ENCODE data around the gene FGFR3. TPM values are rescaled to one million over a fixed set of nuclear protein-coding genes. Genes with fewer than 3 reads are reported as not detected.

FGFR3 gene
- polyA plus RNA-seq, 1 of the 3 experiments (the other 2 are of a cell fraction): 1.1 TPM

DNA sequence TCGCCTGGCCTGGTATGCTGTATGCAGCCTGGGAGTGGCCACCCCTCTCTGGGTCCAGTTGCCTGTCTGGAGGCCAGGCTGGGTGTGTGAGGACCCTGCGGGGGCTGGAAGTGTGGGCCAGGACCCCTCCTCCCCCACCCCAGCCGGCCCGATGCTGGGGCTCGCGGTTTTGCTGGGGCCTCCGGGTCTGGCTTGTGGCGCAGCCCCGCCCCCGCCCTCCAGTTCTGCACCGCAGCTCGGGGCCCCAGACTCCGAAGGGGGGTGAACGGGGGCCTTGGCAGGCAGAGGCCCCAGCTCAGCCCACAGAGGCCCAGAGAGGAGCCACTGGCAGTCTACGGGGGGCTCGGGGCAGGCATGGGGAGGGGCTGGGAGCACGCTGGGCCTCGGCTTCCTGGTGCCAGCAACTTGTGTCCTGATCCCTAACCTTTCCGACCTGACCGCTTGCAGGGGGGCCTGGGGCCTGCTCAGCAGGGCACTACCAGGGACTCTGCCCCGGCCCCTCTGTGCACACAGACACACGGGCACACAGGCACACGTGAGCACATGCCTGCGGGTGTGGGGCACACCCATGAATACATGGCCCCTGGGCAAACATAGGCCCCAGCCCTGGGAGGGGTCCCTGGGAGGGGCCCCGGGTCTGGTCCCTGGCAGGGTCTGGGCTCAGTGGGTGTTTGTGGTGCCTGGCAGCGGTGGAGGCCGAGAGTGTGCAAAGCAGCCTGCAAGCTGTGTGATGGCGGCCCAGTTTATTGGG, 21.4 kb upstream of the FGFR3 start:
- H3K27ac ChIP-seq (ENCODE audit: low read depth in 2 of 2, low read length in 1 of 2): no peak overlapping the region
- H3K9ac ChIP-seq: no peak overlapping the region
- H3K4me3 ChIP-seq (ENCODE audit: low read depth in 2 of 2, low read length in 1 of 2): no peak overlapping the region
- TF ChIP-seq, protein P1, sequence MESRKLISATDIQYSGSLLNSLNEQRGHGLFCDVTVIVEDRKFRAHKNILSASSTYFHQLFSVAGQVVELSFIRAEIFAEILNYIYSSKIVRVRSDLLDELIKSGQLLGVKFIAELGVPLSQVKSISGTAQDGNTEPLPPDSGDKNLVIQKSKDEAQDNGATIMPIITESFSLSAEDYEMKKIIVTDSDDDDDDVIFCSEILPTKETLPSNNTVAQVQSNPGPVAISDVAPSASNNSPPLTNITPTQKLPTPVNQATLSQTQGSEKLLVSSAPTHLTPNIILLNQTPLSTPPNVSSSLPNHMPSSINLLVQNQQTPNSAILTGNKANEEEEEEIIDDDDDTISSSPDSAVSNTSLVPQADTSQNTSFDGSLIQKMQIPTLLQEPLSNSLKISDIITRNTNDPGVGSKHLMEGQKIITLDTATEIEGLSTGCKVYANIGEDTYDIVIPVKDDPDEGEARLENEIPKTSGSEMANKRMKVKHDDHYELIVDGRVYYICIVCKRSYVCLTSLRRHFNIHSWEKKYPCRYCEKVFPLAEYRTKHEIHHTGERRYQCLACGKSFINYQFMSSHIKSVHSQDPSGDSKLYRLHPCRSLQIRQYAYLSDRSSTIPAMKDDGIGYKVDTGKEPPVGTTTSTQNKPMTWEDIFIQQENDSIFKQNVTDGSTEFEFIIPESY (IDR thresholded peaks at IDR 0.05; ENCODE audit: borderline replicate concordance, low read depth): no peak
- TF ChIP-seq GABPA (IDR thresholded peaks at IDR 0.05; ENCODE audit: low read depth) (no peak), ELF1 (IDR thresholded peaks at IDR 0.05) (no peak), POLR2AphosphoS5 (IDR thresholded peaks at IDR 0.05; ENCODE audit: low read depth, low read length) (no peak), MEF2A (IDR thresholded peaks at IDR 0.05; ENCODE audit: borderline replicate concordance, low read depth) (no peak), MXI1 (IDR thresholded peaks at IDR 0.05; ENCODE audit: low read depth, low read length) (no peak), RXRA (IDR thresholded peaks at IDR 0.05; ENCODE audit: borderline replicate concordance, low read depth) (no peak), FOXJ3 (CRISPR knock-in tag; IDR thresholded peaks at IDR 0.05) (no peak), JUND (IDR thresholded peaks at IDR 0.05) (no peak), RCOR1 (IDR thresholded peaks at IDR 0.05; ENCODE audit: low read length) (no peak)
- TF ChIP-seq, protein P2, sequence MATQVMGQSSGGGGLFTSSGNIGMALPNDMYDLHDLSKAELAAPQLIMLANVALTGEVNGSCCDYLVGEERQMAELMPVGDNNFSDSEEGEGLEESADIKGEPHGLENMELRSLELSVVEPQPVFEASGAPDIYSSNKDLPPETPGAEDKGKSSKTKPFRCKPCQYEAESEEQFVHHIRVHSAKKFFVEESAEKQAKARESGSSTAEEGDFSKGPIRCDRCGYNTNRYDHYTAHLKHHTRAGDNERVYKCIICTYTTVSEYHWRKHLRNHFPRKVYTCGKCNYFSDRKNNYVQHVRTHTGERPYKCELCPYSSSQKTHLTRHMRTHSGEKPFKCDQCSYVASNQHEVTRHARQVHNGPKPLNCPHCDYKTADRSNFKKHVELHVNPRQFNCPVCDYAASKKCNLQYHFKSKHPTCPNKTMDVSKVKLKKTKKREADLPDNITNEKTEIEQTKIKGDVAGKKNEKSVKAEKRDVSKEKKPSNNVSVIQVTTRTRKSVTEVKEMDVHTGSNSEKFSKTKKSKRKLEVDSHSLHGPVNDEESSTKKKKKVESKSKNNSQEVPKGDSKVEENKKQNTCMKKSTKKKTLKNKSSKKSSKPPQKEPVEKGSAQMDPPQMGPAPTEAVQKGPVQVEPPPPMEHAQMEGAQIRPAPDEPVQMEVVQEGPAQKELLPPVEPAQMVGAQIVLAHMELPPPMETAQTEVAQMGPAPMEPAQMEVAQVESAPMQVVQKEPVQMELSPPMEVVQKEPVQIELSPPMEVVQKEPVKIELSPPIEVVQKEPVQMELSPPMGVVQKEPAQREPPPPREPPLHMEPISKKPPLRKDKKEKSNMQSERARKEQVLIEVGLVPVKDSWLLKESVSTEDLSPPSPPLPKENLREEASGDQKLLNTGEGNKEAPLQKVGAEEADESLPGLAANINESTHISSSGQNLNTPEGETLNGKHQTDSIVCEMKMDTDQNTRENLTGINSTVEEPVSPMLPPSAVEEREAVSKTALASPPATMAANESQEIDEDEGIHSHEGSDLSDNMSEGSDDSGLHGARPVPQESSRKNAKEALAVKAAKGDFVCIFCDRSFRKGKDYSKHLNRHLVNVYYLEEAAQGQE (IDR thresholded peaks at IDR 0.05; ENCODE audit: low read depth, low read length): no peak
- TF ChIP-seq, protein P3, sequence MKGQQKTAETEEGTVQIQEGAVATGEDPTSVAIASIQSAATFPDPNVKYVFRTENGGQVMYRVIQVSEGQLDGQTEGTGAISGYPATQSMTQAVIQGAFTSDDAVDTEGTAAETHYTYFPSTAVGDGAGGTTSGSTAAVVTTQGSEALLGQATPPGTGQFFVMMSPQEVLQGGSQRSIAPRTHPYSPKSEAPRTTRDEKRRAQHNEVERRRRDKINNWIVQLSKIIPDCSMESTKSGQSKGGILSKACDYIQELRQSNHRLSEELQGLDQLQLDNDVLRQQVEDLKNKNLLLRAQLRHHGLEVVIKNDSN (IDR thresholded peaks at IDR 0.05; ENCODE audit: borderline replicate concordance, low read depth): no peak
- H3K27me3 ChIP-seq (ENCODE audit: insufficient read depth): no peaks in the 10 kb centered on the region
- 81% methylated on average over 5 of the region's 28 CpGs for WGBS (ENCODE audit: low lambda C conversion rate)
- H3K36me3 ChIP-seq (replicated peaks in 1 of 2; ENCODE audit: control insufficient read depth in 1 of 2, insufficient read depth in 2 of 2, low read length in 1 of 2): no peaks in the 10 kb centered on the region
- ChIA-PET CTCF (no interaction called here), POLR2A (no interaction called here)
- H3K4me2 ChIP-seq: no peak overlapping the region
- peaks cover 0 to 30% of the 10 kb centered on the region in 2 experiments; a peak in 1 of 4 replicates for H3K4me1 ChIP-seq (ENCODE audit: control insufficient read depth in 1 of 2, insufficient read depth in 2 of 2, low read depth in 1 of 2, low read length in 1 of 2)
- H3K79me2 ChIP-seq (ENCODE audit: insufficient read depth): no peaks in the 10 kb centered on the region
- H2AFZ ChIP-seq (ENCODE audit: low read depth): no peak overlapping the region
- H3K9me3 ChIP-seq: no peaks in the 10 kb centered on the region
- H3K9me2 ChIP-seq: no peaks in the 10 kb centered on the region
- no peak for DNase-seq
- no peaks in the 10 kb centered on the region for H3F3A ChIP-seq (replicated peaks; ENCODE audit: insufficient read depth)
- H4K20me1 ChIP-seq (ENCODE audit: insufficient read depth): no peaks in the 10 kb centered on the region

All from SK-N-SH (cell line).